GM19397 (cell line): ENCODE measurements around the gene SNAP25.

Experiments used
- ATAC-seq: cut with Tn5 transposase; IDR thresholded peaks from one replicate; pipeline ENCODE4 v1.9.1; 2021; ENCODE audit warnings: mild to moderate bottlenecking, moderate library complexity; ENCODE audit not compliant: unreplicated experiment

Gene SNAP25

GRCh38 chr20:10218536-10219451 is at the start of gene SNAP25:
Gene SNAP25 (plus strand): TSS chr20:10218830. CDS start chr20:10275492, 56,662 bp downstream.
- no peak for ATAC-seq

- no peak for ATAC-seq
Observed at GRCh38 chr20:10169752-10170151, 48.9 kb upstream of the SNAP25 start.

GRCh38 chr20:10170261-10170660 is 48.4 kb upstream of the SNAP25 start:
- ATAC-seq = no peak

- ATAC-seq = no peak
Observed at GRCh38 chr20:10171864-10172751, 46.5 kb upstream of the SNAP25 start.

- no peak for ATAC-seq
Observed at GRCh38 chr20:10172998-10173655, 45.5 kb upstream of the SNAP25 start.

- ATAC-seq = no peak
Observed at GRCh38 chr20:10174400-10174799, 44.2 kb upstream of the SNAP25 start.

GRCh38 chr20:10177326-10177725 is 41.3 kb upstream of the SNAP25 start:
- ATAC-seq = no peak

- ATAC-seq = no peak
Observed at GRCh38 chr20:10178091-10178490, 40.5 kb upstream of the SNAP25 start.

- ATAC-seq = no peak
Observed at GRCh38 chr20:10178727-10179313, 39.8 kb upstream of the SNAP25 start.

GRCh38 chr20:10179574-10180298 is 38.9 kb upstream of the SNAP25 start:
- ATAC-seq = no peak

GRCh38 chr20:10180651-10181235 is 37.9 kb upstream of the SNAP25 start:
- no peak for ATAC-seq

- no peak for ATAC-seq
Observed at GRCh38 chr20:10185741-10186558, 32.7 kb upstream of the SNAP25 start.

GRCh38 chr20:10190456-10190855 is 28.2 kb upstream of the SNAP25 start:
- no peak for ATAC-seq

- no peak for ATAC-seq
Observed at GRCh38 chr20:10192171-10192570, 26.5 kb upstream of the SNAP25 start.

- ATAC-seq = no peak
Observed at GRCh38 chr20:10194166-10194565, 24.5 kb upstream of the SNAP25 start.

GRCh38 chr20:10200330-10200729 is 18.3 kb upstream of the SNAP25 start:
- ATAC-seq = no peak

- ATAC-seq = no peak
Observed at GRCh38 chr20:10201321-10201870, 17.2 kb upstream of the SNAP25 start.

- ATAC-seq = no peak
Observed at GRCh38 chr20:10209091-10209490, 9.5 kb upstream of the SNAP25 start.

GRCh38 chr20:10213526-10213925 is 5.1 kb upstream of the SNAP25 start:
- ATAC-seq = no peak
